ENCODE measurements around the gene SRSF12.

DNA sequence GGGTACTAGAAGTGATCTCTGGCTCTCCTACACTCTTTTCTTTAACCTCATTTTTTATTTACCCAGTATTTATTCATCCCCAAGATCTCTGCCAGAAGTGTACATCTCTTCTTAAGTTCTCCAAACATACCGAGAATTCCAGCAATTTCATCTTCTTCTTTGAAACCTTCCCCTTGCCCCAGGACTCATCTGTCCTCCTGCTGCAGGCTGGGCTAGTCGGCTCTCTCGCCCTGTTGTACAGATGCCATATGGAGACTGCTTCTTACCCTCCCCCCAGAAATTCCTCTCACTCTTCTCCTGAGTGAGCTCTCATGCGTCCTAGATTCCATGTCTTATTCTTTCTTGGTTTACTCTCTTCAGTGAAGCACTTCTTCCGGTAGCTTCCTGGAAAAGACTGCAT lies 59.2 kb downstream of the SRSF12 start:
- TF ChIP-seq, protein P1, sequence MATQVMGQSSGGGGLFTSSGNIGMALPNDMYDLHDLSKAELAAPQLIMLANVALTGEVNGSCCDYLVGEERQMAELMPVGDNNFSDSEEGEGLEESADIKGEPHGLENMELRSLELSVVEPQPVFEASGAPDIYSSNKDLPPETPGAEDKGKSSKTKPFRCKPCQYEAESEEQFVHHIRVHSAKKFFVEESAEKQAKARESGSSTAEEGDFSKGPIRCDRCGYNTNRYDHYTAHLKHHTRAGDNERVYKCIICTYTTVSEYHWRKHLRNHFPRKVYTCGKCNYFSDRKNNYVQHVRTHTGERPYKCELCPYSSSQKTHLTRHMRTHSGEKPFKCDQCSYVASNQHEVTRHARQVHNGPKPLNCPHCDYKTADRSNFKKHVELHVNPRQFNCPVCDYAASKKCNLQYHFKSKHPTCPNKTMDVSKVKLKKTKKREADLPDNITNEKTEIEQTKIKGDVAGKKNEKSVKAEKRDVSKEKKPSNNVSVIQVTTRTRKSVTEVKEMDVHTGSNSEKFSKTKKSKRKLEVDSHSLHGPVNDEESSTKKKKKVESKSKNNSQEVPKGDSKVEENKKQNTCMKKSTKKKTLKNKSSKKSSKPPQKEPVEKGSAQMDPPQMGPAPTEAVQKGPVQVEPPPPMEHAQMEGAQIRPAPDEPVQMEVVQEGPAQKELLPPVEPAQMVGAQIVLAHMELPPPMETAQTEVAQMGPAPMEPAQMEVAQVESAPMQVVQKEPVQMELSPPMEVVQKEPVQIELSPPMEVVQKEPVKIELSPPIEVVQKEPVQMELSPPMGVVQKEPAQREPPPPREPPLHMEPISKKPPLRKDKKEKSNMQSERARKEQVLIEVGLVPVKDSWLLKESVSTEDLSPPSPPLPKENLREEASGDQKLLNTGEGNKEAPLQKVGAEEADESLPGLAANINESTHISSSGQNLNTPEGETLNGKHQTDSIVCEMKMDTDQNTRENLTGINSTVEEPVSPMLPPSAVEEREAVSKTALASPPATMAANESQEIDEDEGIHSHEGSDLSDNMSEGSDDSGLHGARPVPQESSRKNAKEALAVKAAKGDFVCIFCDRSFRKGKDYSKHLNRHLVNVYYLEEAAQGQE (IDR thresholded peaks at IDR 0.05; ENCODE audit: low read depth), result no peak
- TF ChIP-seq, protein P2, sequence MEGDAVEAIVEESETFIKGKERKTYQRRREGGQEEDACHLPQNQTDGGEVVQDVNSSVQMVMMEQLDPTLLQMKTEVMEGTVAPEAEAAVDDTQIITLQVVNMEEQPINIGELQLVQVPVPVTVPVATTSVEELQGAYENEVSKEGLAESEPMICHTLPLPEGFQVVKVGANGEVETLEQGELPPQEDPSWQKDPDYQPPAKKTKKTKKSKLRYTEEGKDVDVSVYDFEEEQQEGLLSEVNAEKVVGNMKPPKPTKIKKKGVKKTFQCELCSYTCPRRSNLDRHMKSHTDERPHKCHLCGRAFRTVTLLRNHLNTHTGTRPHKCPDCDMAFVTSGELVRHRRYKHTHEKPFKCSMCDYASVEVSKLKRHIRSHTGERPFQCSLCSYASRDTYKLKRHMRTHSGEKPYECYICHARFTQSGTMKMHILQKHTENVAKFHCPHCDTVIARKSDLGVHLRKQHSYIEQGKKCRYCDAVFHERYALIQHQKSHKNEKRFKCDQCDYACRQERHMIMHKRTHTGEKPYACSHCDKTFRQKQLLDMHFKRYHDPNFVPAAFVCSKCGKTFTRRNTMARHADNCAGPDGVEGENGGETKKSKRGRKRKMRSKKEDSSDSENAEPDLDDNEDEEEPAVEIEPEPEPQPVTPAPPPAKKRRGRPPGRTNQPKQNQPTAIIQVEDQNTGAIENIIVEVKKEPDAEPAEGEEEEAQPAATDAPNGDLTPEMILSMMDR (IDR thresholded peaks at IDR 0.05 in 2 of 3, conservative IDR thresholded peaks at IDR 0.05 in 1 of 3; ENCODE audit: borderline replicate concordance in 1 of 3, insufficient read depth in 1 of 3, low read depth in 2 of 3, low read length in 2 of 3), result no peak
- TF ChIP-seq EZH2phosphoT487 (IDR thresholded peaks at IDR 0.05; ENCODE audit: borderline replicate concordance) (no peak), FOSL1 (IDR thresholded peaks at IDR 0.05; ENCODE audit: low read depth) (no peak), POLR2AphosphoS5 (IDR thresholded peaks at IDR 0.05; ENCODE audit: low read depth, low read length) (no peak), POLR2A (IDR thresholded peaks at IDR 0.05; ENCODE audit: borderline replicate concordance, extremely low read depth, insufficient read depth, insufficient read length) (no peak)
- TF ChIP-seq, protein P3, sequence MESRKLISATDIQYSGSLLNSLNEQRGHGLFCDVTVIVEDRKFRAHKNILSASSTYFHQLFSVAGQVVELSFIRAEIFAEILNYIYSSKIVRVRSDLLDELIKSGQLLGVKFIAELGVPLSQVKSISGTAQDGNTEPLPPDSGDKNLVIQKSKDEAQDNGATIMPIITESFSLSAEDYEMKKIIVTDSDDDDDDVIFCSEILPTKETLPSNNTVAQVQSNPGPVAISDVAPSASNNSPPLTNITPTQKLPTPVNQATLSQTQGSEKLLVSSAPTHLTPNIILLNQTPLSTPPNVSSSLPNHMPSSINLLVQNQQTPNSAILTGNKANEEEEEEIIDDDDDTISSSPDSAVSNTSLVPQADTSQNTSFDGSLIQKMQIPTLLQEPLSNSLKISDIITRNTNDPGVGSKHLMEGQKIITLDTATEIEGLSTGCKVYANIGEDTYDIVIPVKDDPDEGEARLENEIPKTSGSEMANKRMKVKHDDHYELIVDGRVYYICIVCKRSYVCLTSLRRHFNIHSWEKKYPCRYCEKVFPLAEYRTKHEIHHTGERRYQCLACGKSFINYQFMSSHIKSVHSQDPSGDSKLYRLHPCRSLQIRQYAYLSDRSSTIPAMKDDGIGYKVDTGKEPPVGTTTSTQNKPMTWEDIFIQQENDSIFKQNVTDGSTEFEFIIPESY (IDR thresholded peaks at IDR 0.05; ENCODE audit: extremely low read depth, insufficient replicate concordance, low read length), result no peak
